Hematopoietic multipotent progenitor cell treated with erythropoietin and hydrocortisone succinate and interleukin-3 and kit ligand, for 15 days (in vitro differentiated cells): ENCODE results near the gene ABHD12B.

Experiments used
- DNase-seq: peaks from one replicate; pipeline ENCODE4 v3.0.0-alpha.2; 2015; ENCODE audit warnings: low spot score

Gene ABHD12B, protein sequence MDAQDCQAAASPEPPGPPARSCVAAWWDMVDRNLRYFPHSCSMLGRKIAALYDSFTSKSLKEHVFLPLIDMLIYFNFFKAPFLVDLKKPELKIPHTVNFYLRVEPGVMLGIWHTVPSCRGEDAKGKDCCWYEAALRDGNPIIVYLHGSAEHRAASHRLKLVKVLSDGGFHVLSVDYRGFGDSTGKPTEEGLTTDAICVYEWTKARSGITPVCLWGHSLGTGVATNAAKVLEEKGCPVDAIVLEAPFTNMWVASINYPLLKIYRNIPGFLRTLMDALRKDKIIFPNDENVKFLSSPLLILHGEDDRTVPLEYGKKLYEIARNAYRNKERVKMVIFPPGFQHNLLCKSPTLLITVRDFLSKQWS

DNA sequence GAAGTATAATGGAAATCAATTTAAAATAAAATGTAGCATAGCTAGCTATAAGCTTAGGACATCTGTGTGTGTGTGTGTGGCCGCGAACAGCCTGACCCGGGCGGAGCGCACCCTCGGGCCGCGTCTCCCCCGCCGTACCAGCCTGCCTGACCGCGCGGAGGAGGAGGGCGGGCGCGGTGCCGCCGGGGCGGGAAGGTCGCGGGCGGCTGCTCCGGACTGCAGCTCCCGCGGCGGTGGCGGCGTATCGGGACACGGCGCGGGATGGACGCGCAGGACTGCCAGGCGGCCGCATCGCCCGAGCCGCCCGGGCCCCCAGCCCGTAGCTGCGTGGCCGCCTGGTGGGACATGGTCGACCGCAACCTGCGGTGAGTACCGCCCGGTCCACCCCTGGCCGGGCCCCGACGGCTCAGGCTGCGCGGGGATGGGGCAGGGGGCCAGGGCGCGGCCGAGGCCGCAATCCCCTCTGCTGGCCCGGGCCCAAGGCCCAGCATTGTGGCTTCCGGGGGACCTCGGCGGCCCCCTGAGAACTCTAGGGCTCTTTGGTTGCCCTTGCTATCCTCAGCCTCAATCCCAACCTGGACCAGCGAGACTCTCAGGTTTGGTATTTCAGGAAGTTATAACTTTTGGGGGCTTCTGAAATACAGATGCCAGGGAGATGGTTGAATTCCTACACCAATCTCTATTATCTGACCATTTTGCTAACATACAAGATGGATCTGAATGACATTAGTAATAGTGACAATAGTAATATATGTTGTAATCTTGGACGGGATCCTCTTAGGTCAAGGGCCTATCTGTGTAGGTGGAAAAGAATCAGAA is at the start of gene ABHD12B:
Gene ABHD12B (plus strand): TSS at position 140 of the 819 bp plus-strand sequence. CDS start 122 bp downstream, at position 262.
- DNase-seq: no peak

DNA sequence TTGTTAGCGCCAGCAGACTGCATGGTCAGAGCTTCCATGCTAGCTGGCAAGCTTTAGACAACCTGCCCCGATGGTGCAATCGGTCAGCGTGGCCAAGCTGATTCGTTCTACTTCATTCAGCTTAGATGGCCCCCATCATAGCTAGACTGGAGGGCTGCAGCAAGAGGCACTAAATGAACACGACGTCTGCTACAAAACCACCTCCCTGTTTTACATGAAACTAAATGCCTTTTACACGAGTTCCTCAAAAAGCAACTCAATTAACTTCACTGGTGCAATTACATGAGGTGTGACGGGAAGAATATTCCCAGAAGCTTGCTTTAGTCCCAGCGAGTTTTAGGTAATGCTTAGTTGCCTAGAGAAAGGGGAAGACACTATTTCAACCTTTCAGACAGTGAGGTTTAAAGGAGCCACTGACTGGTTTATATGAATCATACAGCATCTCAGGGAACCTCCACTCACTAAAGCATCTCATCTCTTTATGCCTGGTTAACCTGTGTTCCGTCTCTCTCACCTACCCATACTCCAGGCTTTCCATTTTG is 49.3 kb upstream of the ABHD12B start:
- DNase-seq: no peak

DNA sequence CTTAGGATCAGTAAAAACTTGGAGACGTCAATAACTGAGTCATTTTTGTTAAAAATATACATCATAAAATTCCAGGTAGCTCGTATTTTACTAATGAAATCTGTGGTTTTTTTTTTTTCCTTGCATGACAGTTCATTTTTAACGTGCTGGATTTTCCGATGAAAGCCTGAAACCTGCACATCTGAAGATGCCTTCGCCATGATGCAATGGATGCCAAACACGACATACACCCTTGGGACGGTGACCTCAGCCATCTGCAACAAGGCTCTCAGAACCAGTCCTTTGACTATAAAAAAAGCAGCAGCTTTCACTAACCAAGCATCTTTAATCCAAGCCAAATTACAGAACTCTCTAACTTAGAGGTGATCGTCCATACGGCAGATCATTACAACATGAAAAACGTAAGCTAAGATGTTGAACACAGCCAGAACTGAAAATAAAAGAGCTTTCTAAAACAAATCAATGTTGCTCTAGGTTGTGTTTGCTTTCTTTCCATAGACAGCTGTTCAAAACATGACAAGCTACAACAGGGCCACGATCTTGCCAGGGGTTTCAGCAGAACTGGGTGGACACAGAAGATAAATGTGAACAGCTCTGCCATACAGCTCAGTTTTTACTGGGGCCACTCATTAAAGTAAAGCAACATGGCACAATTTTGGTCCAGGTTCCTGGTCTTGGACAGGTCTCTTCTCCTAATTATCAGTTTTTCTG is 48.6 kb upstream of the ABHD12B start:
- no peak for DNase-seq

DNA sequence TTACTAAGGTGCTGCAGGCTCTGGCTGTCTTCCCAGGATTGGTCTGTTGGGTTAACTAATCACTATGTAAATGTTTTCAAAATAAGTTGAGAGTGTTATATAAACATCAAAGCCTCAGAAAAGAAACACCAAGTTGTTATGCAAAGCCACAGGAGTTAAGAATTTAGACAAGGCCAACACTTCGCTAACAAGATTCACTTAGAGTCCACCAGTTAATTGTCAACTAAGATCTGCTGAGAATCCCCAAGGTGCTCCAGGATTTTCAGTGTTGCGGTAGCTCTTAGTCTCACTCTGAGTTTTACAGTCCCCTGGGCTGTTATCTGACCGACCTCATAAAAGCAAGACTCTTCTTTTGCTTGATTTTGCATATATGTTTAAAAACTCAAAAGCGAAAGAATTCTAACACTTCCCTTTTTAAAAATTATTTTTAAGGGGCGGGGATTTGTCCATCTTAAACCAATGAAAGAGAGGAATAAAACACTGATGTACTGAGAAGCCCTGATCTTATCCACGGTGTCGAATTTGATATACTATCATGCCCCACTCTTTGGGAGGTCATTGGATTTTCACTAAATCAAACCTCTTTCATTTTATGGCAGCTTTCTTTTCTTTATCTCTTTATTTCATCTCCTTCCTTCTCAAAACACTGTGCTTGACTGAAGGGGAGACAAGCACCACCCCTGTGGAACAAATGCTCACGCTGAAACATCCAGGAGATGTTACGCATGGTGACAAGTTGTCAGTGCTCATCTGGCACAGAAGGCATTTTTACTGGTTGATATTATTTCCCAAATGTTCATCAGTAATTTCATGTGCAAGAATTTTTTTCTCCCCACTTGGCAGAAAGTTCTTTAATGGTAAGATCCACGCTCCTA is 47.9 kb upstream of the ABHD12B start:
- no peak for DNase-seq

DNA sequence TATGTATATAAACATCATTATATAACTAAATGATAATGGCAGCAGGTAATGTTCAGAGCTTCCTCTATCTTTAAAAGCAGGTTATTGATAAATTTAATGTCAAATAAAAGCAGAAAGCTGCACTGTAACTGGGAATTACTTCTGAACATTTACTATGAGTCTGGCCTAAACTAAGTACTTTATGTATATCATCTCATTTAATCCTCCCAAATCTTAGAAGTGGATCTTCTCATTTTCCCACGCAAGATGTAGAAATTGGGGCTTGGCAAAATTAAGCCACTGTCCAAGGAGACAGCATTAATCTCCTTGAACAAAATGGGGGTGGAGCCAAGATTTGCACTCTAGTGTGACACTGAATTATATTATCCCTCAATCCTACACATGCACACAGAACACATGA is 46.5 kb upstream of the ABHD12B start:
- no peak for DNase-seq

DNA sequence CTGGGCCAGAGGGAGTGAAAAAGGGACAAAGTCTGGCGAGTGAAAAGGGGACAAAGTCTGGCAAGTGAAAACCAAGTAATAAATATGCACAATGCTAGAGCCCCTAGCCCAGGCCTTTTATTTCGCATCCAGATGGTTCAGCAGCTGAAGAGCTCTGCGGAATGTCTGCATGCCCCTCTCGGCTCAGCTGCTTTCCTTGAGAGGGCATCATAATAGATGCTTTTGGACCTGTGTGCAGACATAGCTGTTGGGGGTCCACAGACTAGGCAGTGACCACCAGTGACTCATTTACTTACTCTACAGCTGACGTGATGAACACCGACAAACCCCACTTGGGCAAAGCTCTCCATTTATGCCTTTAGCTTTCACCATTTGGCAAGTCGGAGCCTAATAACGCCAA is 45.2 kb upstream of the ABHD12B start:
- no peak for DNase-seq

DNA sequence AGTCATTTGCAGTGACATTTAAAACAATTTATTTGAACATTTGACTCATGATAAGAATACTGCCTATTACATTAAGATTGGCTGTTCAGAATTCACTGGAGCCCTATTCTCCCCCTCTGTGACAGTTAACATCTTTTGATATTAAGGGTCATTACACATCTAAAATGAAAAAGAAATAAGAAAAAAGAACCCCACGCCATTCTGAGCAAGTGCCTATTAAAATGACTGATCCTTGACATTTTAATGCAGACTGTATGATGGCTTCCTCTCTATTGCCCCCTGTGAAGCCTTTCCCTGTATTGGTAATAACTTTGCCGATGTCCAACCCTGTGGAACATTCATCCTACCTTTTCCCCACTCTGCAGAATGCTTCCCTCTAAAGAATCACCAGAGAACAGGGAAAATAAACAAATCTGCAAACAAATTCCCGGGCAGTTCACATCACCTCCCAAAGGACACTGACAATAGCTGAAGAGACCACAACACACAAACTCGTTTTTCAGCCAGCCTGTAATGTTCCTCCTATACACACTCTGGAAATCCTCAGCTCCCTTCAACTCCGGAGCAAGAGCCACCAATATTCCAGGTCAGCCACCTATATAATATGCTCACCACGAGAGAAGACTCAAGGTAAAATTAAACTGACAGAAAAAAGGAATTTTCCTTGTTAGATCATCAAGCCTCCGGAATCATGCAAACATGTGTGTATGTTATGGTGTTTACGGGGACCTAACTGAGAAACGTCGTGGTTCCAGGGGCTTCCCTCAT is 42.9 kb upstream of the ABHD12B start:
- DNase-seq: no peak

DNA sequence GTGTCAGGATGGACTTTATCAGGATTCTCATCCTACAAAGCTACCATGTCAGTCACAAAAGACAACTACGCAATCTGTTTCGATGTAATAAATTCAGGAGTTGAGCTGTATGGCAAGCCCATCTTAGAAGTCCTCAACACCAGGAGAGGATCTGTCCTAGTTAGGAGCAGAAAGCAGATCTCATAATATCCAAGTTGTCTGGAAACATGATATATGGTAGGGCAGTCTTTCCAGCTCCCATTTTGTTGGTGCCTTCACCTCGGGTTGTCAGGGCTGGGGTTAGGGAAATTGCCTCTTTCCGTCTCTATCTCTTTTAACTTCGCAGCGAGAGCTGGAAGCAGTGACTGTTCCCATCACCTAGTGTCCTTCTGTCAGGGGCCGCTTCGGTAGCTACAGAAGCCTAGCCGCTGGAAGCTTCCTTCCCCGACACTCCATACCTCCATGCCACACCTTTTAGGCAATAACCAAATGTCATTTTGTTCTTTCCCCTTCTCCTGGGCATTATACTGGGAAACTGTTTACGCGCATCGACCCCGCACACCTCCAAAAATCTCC is 42.3 kb upstream of the ABHD12B start:
- DNase-seq: no peak

DNA sequence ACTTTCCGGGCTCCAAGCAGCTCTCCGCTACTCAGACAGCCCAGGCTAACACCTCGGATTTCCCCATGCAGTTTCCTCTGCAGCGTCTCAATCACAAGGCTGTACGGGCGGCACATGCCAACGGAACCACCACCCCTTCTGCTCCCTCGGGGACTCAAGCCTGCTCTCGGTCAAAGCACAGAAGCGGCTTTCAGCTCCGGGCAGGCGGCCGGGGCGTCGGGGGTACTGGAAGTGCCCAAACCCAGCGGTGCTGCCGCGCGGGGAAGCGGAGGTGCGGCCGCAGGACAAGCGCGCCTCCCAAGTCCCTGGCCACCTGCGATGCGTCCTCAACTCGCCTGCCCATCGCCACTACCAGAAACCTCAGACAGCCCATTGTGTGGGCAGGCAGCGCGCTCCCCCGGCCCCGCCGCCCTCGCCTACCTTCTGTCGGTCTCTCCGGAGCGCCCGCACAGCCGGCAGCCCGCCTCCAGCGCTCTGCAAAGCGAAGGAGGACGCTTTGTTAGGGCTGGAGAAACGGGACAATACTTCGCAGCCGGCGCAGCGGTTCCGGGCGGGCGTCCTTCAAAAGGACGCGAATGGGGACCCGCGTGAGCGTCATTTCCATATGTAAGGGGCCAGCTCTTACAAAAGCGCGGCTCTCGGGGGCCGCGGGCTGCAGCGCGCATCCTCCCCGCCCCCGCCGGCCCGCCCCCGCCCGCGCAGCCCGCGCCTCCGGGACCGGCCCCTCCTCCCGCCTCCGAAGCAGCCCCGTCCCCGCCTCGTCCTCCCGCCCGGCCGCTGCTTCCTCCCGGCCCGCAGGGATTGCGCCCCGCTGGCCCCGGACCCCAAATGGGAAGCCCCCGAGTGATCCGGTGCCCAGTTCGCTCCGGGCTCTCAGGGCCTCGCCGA is 41.6 kb upstream of the ABHD12B start:
- DNase-seq: no peak

DNA sequence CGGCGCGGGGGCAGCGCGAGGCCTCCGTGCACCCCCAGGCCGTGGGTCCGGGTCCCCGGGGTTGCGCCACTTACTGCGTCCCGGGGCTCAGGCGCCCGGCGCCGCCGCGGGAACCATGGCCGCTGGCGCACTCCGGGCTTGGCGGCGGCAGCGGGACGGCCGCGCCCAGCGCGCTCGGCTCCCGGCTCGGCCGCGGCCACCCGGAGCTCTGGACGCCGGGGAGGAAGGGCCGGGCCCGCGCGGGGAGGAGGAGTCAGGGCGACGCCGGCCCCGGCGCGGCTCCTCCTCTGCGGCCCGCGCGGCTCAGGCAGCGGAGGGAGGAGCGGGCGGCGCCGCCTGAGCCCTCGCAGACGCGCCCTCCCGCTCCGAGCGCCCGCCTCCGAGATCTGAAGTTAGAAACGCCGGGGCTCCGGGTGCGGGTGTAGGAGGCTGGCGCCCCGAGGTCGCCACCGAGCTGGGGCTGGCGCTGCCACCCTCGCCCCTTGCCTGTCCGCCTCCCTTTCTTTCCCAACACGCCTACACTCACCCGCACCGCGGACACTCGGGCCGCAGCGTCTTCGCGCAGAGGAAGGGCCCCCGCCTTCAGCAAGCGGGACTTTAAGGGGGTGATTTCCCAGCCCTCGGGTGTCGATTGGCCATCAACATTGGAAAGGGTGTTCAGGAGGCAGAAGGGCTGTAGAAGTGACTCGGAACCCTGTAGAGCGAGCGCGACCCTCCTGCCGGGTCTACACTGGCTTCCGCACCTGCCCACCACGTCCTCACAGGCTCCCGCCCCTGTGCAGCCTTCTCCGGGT is 40.7 kb upstream of the ABHD12B start, which contains the start of gene NIN:
Gene NIN (minus strand): TSS at position 231 of the 794 bp plus-strand sequence. CDS start 9,106 bp downstream, outside the sequence.
- peak; percentile 77 for DNase-seq

DNA sequence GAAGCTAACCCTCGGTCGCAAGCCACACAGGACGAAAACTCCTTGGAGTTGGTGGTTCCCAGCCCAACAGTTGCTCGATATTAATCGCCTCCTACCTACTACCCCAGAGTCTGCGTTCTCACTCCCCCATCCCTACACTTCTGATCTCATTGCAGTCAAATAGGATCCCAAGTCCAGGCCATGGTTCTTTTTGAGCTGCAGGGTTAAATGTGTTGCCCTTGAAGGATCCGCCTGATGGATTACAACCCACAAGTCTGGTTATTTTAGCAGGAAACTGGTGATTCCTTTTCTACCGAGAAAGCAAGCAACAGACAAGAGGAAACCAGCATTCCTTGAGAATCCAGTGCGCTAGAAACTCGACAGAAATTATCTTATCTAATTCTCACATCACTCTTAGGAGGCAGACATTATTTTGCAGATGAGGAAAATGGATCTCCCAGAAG is 40.1 kb upstream of the ABHD12B start:
- no peak for DNase-seq

DNA sequence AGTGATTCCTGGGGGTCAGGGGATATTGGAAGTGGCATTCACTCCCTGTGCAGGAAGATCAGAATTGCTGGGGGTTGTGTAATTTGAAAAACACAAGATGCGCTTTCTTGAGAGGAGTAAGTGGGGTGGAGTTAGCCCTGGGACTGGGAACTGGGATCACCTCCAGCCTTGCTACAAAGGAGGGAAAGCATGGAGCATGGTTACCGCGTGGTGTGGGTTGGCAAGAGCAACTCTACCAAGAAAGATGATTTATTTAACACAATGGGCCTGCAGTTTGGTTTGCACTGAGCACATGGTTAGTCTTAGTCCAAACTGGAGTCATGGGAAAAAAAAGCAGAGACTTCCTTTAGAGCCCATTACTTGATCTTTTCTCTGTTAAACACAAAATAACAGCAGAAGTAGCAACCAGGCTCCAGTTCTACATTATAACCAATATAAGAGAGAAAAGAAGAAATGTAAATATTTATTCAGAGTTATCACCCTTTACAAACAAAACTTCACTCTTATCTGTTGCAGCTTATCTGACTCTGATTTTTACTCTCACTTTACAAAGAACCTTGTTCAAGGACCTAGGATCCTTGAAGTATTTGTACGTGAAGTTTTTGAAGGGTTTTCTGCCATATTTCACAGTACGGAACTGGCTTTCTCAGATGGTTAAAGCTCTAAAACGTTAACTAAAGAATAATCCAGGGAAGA is 38.8 kb upstream of the ABHD12B start:
- no peak for DNase-seq

DNA sequence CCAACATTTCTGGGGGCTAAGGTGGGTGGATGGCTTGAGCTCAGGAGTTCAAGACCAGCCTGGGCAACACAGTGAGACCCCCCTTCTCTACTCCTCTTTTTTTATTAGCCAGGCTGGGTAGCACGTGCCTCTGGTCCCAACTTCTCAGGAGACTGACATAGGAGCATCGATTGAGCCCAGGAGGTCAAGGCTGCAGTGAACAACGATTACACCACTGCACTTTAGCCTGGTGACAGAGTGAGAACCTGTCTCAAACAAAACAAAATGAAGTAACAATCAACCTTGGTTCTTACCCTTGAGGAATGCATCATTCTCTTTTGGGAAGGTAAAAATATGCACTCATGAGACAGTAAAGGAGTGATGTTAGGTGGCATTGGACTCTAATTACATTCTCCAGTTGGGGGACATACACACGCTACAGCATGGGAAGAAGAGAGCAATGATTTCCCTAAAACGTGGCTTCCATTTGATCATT is 37.0 kb upstream of the ABHD12B start:
- DNase-seq: no peak

DNA sequence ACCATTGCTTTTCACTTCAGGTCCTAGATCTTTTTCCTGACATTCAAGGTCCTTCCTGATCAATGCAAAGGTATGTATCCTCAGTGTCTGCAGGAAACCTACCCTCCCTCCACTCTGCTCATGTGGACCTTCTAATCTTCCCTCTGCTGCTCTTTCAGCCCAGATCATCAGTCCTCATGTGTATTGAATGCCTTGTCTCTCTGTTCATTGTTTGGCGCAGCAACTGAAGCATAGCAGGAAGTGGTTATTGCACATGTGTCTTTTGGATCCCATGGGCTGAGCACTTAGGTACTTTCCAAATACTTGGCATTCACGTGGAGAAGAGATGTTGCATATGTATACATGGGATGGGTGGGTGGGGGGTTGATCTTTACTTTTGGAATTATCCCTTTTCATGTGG is 36.6 kb upstream of the ABHD12B start:
- DNase-seq: no peak

DNA sequence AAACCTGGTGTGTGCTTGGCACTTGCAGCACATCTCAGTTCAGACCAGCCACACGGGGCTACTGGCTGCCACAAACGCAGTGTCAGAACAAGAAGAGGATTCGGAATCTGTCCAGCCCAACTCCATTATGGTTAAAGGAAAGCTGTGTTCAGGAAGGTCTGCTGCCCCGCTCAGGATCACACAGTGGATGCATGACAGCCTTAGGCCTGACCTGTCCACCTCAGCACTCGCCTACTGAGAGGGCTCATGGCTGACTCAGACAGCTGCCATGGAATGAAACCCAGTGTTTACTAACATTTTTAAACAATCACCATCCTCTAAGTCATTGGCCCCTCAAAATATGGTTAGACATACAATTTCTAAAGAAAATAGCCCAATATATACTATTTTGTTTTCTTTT is 35.3 kb upstream of the ABHD12B start:
- DNase-seq: no peak

DNA sequence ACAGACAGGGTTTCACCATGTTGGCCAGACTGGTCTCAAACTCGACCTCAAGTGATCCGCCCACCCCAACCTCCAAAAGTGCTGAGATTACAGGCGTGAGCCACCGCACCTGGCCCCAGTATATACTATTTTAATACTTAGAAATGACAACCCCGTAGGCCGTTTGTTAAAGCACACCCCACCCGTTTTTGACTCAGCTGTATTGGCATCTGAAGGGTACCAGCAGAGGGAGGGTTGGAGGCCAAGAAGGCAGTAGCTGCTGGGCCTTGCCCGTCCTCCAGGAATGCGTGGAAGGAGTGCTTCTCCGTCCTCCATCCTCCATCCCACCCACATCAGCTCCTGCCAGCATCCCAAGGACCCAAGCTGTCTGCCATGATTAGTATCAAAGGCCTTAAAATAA is 34.6 kb upstream of the ABHD12B start:
- no peak for DNase-seq

DNA sequence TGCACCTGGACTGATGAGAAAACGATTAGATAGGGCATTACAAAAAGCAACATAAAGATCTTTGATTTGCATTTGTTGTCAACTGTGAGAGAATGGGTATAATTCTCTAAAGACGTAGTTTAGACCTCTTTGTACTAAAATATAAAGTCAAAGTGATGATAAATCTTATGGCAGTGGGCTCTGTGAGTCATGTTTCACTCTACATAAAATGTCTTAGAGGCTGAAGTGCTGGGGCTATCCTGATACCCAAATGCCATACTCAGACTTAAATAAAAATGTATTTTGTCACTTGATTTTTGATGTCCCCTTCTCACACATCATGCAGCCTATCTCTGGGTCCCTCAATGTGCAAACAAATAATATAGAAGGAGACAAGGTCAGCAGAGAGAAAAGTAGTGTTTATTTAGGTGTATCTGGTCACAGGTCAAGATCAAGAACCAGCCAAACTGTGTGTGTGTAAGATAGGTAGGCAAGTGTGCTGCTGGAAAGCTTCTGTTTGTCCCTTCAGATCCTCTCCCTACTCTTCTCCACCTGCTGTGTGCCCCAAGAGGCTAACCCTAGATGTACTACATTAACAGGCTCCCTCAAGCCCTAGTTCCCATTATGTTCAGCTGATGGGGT is 33.9 kb upstream of the ABHD12B start:
- no peak for DNase-seq
